ENCODE measurements around the gene CTDP1. TPM values are rescaled to one million over a fixed set of nuclear protein-coding genes. Genes with fewer than 3 reads are reported as not detected.
A peak's percentile ranks its signal among the peaks of the same experiment; 100 is the strongest.

CTDP1 gene
- total RNA-seq, 2 experiments from 2014 or later = 11.9 to 15.4 TPM

DNA sequence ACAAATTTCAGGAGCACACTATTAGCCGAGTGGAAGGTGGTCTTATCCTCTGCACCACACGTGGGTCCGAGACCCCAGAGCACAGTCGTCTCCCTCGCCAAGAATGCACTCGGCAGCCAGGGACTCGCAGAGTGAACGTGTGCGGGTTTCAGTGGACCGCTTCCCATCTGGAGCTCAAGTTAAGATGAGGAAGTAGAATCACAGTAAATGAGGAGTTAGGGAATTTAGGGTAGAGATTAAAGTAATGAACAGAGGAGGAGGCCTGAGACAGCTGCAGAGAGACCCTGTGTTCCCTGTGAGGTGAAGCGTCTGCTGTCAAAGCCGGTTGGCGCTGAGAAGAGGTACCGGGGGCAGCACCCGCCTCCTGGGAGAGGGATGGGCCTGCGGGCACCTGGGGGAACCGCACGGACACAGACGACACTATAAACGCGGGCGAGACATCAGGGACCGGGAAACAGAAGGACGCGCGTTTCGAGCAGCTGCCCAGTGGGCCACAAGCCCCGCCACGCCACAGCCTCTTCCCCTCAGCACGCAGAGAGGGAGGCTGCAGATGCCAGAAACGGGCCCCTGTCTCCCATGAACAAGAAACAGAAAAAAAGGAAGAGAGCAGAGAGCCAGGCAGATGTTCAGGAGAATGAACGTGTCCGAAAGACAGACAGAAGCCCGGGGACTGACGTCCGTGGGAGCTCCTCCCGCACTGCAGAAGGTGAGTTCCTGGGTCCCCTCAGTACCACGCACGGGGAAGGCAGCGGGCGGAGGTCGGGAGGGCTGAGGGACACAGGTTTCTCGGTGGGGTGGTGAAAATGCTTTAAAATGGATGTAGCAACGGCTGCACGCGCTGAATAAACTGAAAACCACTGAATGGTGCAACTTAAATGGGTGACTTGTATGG lies 112.7 kb downstream of the CTDP1 start:
- no peaks in the 10 kb centered on the region for H3K9me3 ChIP-seq (ENCODE audit: low read length)
- H3K36me3 ChIP-seq (ENCODE audit: insufficient read depth, low read length) = no peaks in the 10 kb centered on the region
- H3K27ac ChIP-seq (ENCODE audit: low read depth, low read length, poor library complexity, severe bottlenecking) = no peak overlapping the region
- BruUV-seq (replicated peaks) = no TSS peak
- H3K9me2 ChIP-seq (ENCODE audit: insufficient read depth, low read length) = no peaks in the 10 kb centered on the region
- H3K4me2 ChIP-seq (ENCODE audit: low read length) = peak overlapping the region; percentile 5; the same call in 1 of the 2 replicates
- H2AFZ ChIP-seq (ENCODE audit: low read length) = no peak overlapping the region
- TF ChIP-seq, protein P1, sequence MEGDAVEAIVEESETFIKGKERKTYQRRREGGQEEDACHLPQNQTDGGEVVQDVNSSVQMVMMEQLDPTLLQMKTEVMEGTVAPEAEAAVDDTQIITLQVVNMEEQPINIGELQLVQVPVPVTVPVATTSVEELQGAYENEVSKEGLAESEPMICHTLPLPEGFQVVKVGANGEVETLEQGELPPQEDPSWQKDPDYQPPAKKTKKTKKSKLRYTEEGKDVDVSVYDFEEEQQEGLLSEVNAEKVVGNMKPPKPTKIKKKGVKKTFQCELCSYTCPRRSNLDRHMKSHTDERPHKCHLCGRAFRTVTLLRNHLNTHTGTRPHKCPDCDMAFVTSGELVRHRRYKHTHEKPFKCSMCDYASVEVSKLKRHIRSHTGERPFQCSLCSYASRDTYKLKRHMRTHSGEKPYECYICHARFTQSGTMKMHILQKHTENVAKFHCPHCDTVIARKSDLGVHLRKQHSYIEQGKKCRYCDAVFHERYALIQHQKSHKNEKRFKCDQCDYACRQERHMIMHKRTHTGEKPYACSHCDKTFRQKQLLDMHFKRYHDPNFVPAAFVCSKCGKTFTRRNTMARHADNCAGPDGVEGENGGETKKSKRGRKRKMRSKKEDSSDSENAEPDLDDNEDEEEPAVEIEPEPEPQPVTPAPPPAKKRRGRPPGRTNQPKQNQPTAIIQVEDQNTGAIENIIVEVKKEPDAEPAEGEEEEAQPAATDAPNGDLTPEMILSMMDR (conservative IDR thresholded peaks at IDR 0.05; ENCODE audit: low read length) = no peak
- no peak for TF ChIP-seq EZH2phosphoT487 (IDR thresholded peaks at IDR 0.05; ENCODE audit: borderline replicate concordance, low read depth, low read length)
- intact Hi-C loops (cut with micrococcal nuclease; ENCODE audit: unreplicated experiment) = no loop called here
- H4K20me1 ChIP-seq (ENCODE audit: insufficient read depth, low read length) = no peaks in the 10 kb centered on the region
- ChIA-PET POLR2A (no interaction called here), CTCF (ENCODE audit: unreplicated experiment) (no interaction called here)
- H3K4me1 ChIP-seq (ENCODE audit: insufficient read depth, low read length, poor library complexity, severe bottlenecking) = no peaks in the 10 kb centered on the region
- no peak overlapping the region for H3K4me3 ChIP-seq (ENCODE audit: low read depth, low read length, poor library complexity, severe bottlenecking)
- no peaks in the 10 kb centered on the region for H3K79me2 ChIP-seq (ENCODE audit: insufficient read depth, low read depth, low read length)
- DNase-seq (ENCODE audit: low spot score) = no peak

DNA sequence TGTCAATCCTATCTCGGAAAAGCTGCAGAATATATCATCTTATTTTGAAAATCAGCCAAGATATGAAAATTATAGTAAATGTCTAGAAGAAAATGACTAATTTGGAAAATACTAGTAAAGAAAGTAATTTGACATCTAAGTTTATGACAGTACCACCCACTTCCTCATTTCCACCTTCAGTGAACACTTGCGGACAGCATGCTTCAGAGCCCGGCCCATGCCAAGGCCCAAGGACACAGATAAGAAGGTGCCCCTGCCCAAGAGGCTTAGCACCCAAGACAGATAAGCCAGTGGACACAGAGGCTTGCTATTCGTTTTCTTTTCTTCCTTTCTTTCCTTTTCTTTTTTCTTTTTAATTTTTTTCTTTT lies 113.4 kb downstream of the CTDP1 start:
- TF ChIP-seq EZH2phosphoT487 (IDR thresholded peaks at IDR 0.05; ENCODE audit: borderline replicate concordance, low read depth, low read length) = no peak
- TF ChIP-seq, protein P1 (conservative IDR thresholded peaks at IDR 0.05; ENCODE audit: low read length) = no peak
- CTCF ChIA-PET (ENCODE audit: unreplicated experiment) = no interaction called here
- Histone ChIP-seq H3K4me1 (ENCODE audit: insufficient read depth, low read length, poor library complexity, severe bottlenecking) (no peaks in the 10 kb centered on the region), H2AFZ (ENCODE audit: low read length) (no peak overlapping the region), H3K79me2 (ENCODE audit: insufficient read depth, low read depth, low read length) (no peaks in the 10 kb centered on the region), H3K36me3 (ENCODE audit: insufficient read depth, low read length) (no peaks in the 10 kb centered on the region), H3K27ac (ENCODE audit: low read depth, low read length, poor library complexity, severe bottlenecking) (no peak overlapping the region), H3K4me3 (ENCODE audit: low read depth, low read length, poor library complexity, severe bottlenecking) (no peak overlapping the region), H3K9me3 (ENCODE audit: low read length) (no peaks in the 10 kb centered on the region), H4K20me1 (ENCODE audit: insufficient read depth, low read length) (no peaks in the 10 kb centered on the region), H3K9me2 (ENCODE audit: insufficient read depth, low read length) (no peaks in the 10 kb centered on the region), H3K4me2 (ENCODE audit: low read length) (peak overlapping the region; percentile 5; the same call in 1 of the 2 replicates)
- no peak for DNase-seq (ENCODE audit: low spot score)
- intact Hi-C loops (cut with micrococcal nuclease; ENCODE audit: unreplicated experiment) = no loop called here
- POLR2A ChIA-PET = no interaction called here
- no TSS peak for BruUV-seq (replicated peaks)

DNA sequence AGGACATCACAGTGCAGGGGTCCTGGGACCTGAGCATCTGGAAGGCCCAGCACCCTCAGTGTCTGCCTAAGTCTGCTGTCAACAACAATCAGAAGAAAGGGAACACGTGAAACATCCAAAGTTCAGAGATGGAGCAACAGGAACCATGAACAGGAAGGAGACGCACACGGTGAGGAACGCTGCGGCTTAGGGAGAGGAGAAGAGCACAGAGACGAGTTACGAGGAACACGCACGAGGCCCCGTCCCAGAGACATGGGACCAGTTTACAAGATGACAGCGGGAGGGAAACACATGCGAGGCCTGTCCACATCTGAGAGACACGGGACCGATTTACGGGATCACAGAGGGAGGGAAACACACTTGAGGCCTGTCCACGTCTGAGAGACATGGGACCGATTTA lies 115.2 kb downstream of the CTDP1 start:
- BruUV-seq (replicated peaks) = no TSS peak
- no peak overlapping the region for H3K27ac ChIP-seq (ENCODE audit: low read depth, low read length, poor library complexity, severe bottlenecking)
- no peaks in the 10 kb centered on the region for H3K79me2 ChIP-seq (ENCODE audit: insufficient read depth, low read depth, low read length)
- ChIA-PET POLR2A (no interaction called here), CTCF (ENCODE audit: unreplicated experiment) (no interaction called here)
- no peak overlapping the region for H2AFZ ChIP-seq (ENCODE audit: low read length)
- H3K9me3 ChIP-seq (ENCODE audit: low read length) = no peaks in the 10 kb centered on the region
- TF ChIP-seq EZH2phosphoT487 (IDR thresholded peaks at IDR 0.05; ENCODE audit: borderline replicate concordance, low read depth, low read length) = no peak
- TF ChIP-seq, protein P1 (conservative IDR thresholded peaks at IDR 0.05; ENCODE audit: low read length) = no peak
- H3K4me1 ChIP-seq (ENCODE audit: insufficient read depth, low read length, poor library complexity, severe bottlenecking) = peaks cover 10% of the 10 kb centered on the region
- no peak overlapping the region for H3K4me3 ChIP-seq (ENCODE audit: low read depth, low read length, poor library complexity, severe bottlenecking)
- DNase-seq (ENCODE audit: low spot score) = no peak
- H3K36me3 ChIP-seq (ENCODE audit: insufficient read depth, low read length) = no peaks in the 10 kb centered on the region
- intact Hi-C loops (cut with micrococcal nuclease; ENCODE audit: unreplicated experiment) = no loop called here
- no peaks in the 10 kb centered on the region for H3K9me2 ChIP-seq (ENCODE audit: insufficient read depth, low read length)
- H3K4me2 ChIP-seq (ENCODE audit: low read length) = no peak overlapping the region
- H4K20me1 ChIP-seq (ENCODE audit: insufficient read depth, low read length) = no peaks in the 10 kb centered on the region
